Measurements from ENCODE around the gene NPC1. TPM values are rescaled to one million over a fixed set of nuclear protein-coding genes. Genes with fewer than 3 reads are reported as not detected.

Gene NPC1
- total and polyA plus RNA-seq, 2 donors (not counting 1 experiment from before 2014, with no cell fraction given) = 36.0 to 204 TPM

DNA sequence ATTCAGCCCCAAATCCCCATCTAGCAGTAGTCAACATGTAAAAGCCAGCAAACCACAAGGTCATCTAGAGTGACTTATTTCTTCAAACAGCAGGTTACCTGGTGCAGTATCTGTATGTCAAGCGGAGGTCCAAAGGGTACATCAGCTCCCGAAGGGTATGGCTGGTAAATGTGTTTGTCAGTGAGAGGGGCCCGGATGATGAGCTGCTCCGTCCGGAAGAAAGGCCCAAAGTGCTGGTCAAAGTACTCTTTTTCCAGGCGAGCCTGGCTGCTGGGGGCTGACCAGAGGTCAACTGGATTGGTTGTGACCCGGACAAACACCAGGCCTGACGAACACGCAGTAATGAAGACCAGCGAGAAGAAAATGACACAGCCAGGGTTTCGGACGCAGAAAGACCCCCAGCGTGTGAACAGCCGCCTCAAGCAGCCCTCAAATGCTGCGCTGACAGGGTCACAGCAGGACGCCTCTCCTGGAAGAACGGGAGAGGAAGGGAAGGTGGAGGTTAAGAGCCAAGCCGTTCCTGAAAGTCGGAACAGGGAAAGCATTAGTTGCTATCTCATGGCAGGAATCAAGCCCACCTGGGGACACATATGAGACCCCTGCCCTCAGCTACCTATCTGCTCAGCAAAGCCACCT lies 30.0 kb downstream of the NPC1 start:
- no peak overlapping the region for H3K27ac ChIP-seq (ENCODE audit: insufficient read depth, low read length)
- DNase-seq (ENCODE audit: low read depth in 2 of 2) = no peak
- no peaks in the 10 kb centered on the region for H4K20me1 ChIP-seq (ENCODE audit: control insufficient read depth, extremely low read depth, insufficient read depth, low read length)
- peaks cover 6% of the 10 kb centered on the region for H3K36me3 ChIP-seq (ENCODE audit: control insufficient read depth, insufficient read depth, low read length)
- H3K4me1 ChIP-seq (ENCODE audit: control insufficient read depth, extremely low read depth, insufficient read depth, low read length) = no peaks in the 10 kb centered on the region
- H3K4me2 ChIP-seq (ENCODE audit: extremely low read depth, insufficient read depth, low read length) = no peak overlapping the region
- TF ChIP-seq, protein P1, sequence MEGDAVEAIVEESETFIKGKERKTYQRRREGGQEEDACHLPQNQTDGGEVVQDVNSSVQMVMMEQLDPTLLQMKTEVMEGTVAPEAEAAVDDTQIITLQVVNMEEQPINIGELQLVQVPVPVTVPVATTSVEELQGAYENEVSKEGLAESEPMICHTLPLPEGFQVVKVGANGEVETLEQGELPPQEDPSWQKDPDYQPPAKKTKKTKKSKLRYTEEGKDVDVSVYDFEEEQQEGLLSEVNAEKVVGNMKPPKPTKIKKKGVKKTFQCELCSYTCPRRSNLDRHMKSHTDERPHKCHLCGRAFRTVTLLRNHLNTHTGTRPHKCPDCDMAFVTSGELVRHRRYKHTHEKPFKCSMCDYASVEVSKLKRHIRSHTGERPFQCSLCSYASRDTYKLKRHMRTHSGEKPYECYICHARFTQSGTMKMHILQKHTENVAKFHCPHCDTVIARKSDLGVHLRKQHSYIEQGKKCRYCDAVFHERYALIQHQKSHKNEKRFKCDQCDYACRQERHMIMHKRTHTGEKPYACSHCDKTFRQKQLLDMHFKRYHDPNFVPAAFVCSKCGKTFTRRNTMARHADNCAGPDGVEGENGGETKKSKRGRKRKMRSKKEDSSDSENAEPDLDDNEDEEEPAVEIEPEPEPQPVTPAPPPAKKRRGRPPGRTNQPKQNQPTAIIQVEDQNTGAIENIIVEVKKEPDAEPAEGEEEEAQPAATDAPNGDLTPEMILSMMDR (conservative IDR thresholded peaks at IDR 0.05 in 1 of 2, IDR thresholded peaks at IDR 0.05 in 1 of 2; ENCODE audit: low read depth in 1 of 2, low read length in 2 of 2) = no peak
- no peak for TF ChIP-seq EZH2 (IDR thresholded peaks at IDR 0.05; ENCODE audit: low read length, missing control alignments)
- H3K79me2 ChIP-seq (ENCODE audit: control insufficient read depth, insufficient read depth, low read length) = no peaks in the 10 kb centered on the region
- H3K9ac ChIP-seq (ENCODE audit: insufficient read depth, low read length) = no peak overlapping the region
- no peaks in the 10 kb centered on the region for H3K27me3 ChIP-seq (ENCODE audit: control insufficient read depth, insufficient read depth, low read length)
- no peak overlapping the region for H2AFZ ChIP-seq (ENCODE audit: low read length)
- H3K4me3 ChIP-seq (replicated peaks in 1 of 4; ENCODE audit: control extremely low read depth in 1 of 4, insufficient read depth in 1 of 4, low read depth in 3 of 4, low read length in 4 of 4) = no peak overlapping the region
- H3K9me3 ChIP-seq (ENCODE audit: control insufficient read depth, insufficient read depth, low read depth, low read length) = no peaks in the 10 kb centered on the region

DNA sequence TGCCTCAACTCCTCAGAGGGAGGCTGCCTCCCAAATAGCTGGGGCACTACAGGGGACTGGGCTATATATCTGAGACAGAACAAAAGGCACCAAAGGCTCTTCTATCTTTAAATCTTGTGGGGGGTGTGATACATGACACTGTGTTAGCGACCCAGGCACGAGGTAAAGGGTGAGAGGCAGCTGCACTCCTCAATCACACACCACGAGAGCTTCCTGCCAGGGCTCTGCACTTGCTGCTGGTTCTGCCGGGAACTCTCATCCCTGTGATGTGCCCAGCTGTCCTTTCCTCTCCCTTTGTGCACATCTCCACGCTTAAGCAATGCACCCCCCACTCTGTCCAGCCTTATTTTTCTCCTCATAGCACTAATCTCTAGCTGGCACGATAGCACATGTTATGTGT lies 32.4 kb downstream of the NPC1 start:
- no peaks in the 10 kb centered on the region for H3K4me1 ChIP-seq (ENCODE audit: control insufficient read depth, extremely low read depth, insufficient read depth, low read length)
- no peak overlapping the region for H3K27ac ChIP-seq (ENCODE audit: insufficient read depth, low read length)
- no peaks in the 10 kb centered on the region for H3K9me3 ChIP-seq (ENCODE audit: control insufficient read depth, insufficient read depth, low read depth, low read length)
- H3K36me3 ChIP-seq (ENCODE audit: control insufficient read depth, insufficient read depth, low read length) = peaks cover 4% of the 10 kb centered on the region
- DNase-seq (ENCODE audit: low read depth in 2 of 2) = no peak
- H3K4me2 ChIP-seq (ENCODE audit: extremely low read depth, insufficient read depth, low read length) = no peak overlapping the region
- H4K20me1 ChIP-seq (ENCODE audit: control insufficient read depth, extremely low read depth, insufficient read depth, low read length) = no peaks in the 10 kb centered on the region
- no peaks in the 10 kb centered on the region for H3K27me3 ChIP-seq (ENCODE audit: control insufficient read depth, insufficient read depth, low read length)
- H2AFZ ChIP-seq (ENCODE audit: low read length) = no peak overlapping the region
- no peak for TF ChIP-seq EZH2 (IDR thresholded peaks at IDR 0.05; ENCODE audit: low read length, missing control alignments)
- TF ChIP-seq, protein P1 (conservative IDR thresholded peaks at IDR 0.05 in 1 of 2, IDR thresholded peaks at IDR 0.05 in 1 of 2; ENCODE audit: low read depth in 1 of 2, low read length in 2 of 2) = no peak
- H3K9ac ChIP-seq (ENCODE audit: insufficient read depth, low read length) = no peak overlapping the region
- no peak overlapping the region for H3K4me3 ChIP-seq (replicated peaks in 1 of 4; ENCODE audit: control extremely low read depth in 1 of 4, insufficient read depth in 1 of 4, low read depth in 3 of 4, low read length in 4 of 4)
- no peaks in the 10 kb centered on the region for H3K79me2 ChIP-seq (ENCODE audit: control insufficient read depth, insufficient read depth, low read length)

DNA sequence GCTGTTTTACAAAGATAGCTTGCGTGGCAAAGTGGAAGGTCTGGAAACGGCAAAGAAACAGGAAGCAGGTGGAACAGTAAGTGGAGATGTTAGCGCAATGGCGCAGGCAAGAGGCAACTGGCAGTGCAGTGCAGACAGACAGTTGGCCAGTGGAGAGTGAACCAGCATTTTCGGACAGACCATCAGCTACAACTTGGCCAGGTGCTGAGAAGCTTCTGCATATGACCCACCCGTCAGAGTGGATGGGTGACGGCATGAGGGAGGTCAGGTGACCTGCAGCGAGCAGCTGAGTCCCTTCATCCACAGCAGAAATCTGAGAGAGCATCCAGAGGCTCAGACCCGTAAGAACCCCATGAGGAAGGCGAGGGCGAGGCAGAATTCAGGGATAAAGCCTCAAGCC lies 33.8 kb downstream of the NPC1 start:
- no peak overlapping the region for H3K4me2 ChIP-seq (ENCODE audit: extremely low read depth, insufficient read depth, low read length)
- H3K36me3 ChIP-seq (ENCODE audit: control insufficient read depth, insufficient read depth, low read length) = peaks cover 4% of the 10 kb centered on the region
- TF ChIP-seq, protein P1 (conservative IDR thresholded peaks at IDR 0.05 in 1 of 2, IDR thresholded peaks at IDR 0.05 in 1 of 2; ENCODE audit: low read depth in 1 of 2, low read length in 2 of 2) = no peak
- TF ChIP-seq EZH2 (IDR thresholded peaks at IDR 0.05; ENCODE audit: low read length, missing control alignments) = no peak

More for the DNA sequence above, 33.8 kb downstream of the NPC1 start:
- Histone ChIP-seq H3K4me3 (replicated peaks in 1 of 4; ENCODE audit: control extremely low read depth in 1 of 4, insufficient read depth in 1 of 4, low read depth in 3 of 4, low read length in 4 of 4) (no peak overlapping the region), H3K27ac (ENCODE audit: insufficient read depth, low read length) (no peak overlapping the region), H2AFZ (ENCODE audit: low read length) (no peak overlapping the region), H3K9me3 (ENCODE audit: control insufficient read depth, insufficient read depth, low read depth, low read length) (no peaks in the 10 kb centered on the region), H3K79me2 (ENCODE audit: control insufficient read depth, insufficient read depth, low read length) (no peaks in the 10 kb centered on the region), H3K4me1 (ENCODE audit: control insufficient read depth, extremely low read depth, insufficient read depth, low read length) (no peaks in the 10 kb centered on the region), H3K27me3 (ENCODE audit: control insufficient read depth, insufficient read depth, low read length) (no peaks in the 10 kb centered on the region), H3K9ac (ENCODE audit: insufficient read depth, low read length) (no peak overlapping the region), H4K20me1 (ENCODE audit: control insufficient read depth, extremely low read depth, insufficient read depth, low read length) (no peaks in the 10 kb centered on the region)
- no peak for DNase-seq (ENCODE audit: low read depth in 2 of 2)

All from fibroblast of lung (primary cell).